Fibroblast of lung (primary cell): Measurements from ENCODE around the gene C1QTNF4. TPM values are rescaled to one million over a fixed set of nuclear protein-coding genes. Genes with fewer than 3 reads are reported as not detected.

Source experiments
- DNase-seq, 2 donors: peaks; one replicate each; pipeline versions ENCODE4 v3.0.0 to v3.0.0-alpha.2; 2010; ENCODE audit warnings: low read depth in 2 of 2
- H2AFZ ChIP-seq: 2 replicates; pipeline ENCODE4 v1.5.1; 2012; ENCODE audit warnings: low read length, control low read depth, inconsistent platforms
- H3K27ac ChIP-seq: 2 replicates; pipeline ENCODE4 v1.5.1; 2011; ENCODE audit warnings: low read length, control low read depth; ENCODE audit not compliant: insufficient read depth
- H3K27me3 ChIP-seq: 2 replicates; pipeline ENCODE4 v1.5.1; 2011; ENCODE audit warnings: mild to moderate bottlenecking, low read length; ENCODE audit not compliant: control insufficient read depth, insufficient read depth
- H3K36me3 ChIP-seq: 2 replicates; pipeline ENCODE4 v1.5.1; 2011; ENCODE audit warnings: low read length; ENCODE audit not compliant: control insufficient read depth, insufficient read depth
- H3K4me1 ChIP-seq: 2 replicates; pipeline ENCODE4 v1.5.1; 2011; ENCODE audit warnings: low read length; ENCODE audit not compliant: control insufficient read depth, insufficient read depth; ENCODE audit errors: extremely low read depth
- H3K4me2 ChIP-seq: 2 replicates; pipeline ENCODE4 v1.5.1; 2011; ENCODE audit warnings: low read length, control low read depth; ENCODE audit not compliant: insufficient read depth; ENCODE audit errors: extremely low read depth
- H3K4me3 ChIP-seq, 4 experiments: fragments of 200-600 bp in 1 of 4; sonication (generic) in 1 of 4; replicated peaks in 1 of 4; 2 replicates each; pipeline ENCODE4 v1.5.1; 2011 to 2016; ENCODE audit warnings: low read length in 4 of 4, low read depth in 3 of 4, mild to moderate bottlenecking in 3 of 4, control low read depth in 2 of 4, inconsistent platforms in 1 of 4, mixed read lengths in 1 of 4; ENCODE audit not compliant: insufficient read depth in 1 of 4; ENCODE audit errors: control extremely low read depth in 1 of 4
- H3K79me2 ChIP-seq: 2 replicates; pipeline ENCODE4 v1.5.1; 2012; ENCODE audit warnings: mild to moderate bottlenecking, low read length, inconsistent platforms; ENCODE audit not compliant: control insufficient read depth, insufficient read depth
- H3K9ac ChIP-seq: 2 replicates; pipeline ENCODE4 v1.5.1; 2011; ENCODE audit warnings: mild to moderate bottlenecking, low read length, control low read depth; ENCODE audit not compliant: insufficient read depth
- H3K9me3 ChIP-seq: 2 replicates; pipeline ENCODE4 v1.5.1; 2012; ENCODE audit warnings: low read depth, low read length; ENCODE audit not compliant: control insufficient read depth, insufficient read depth
- H4K20me1 ChIP-seq: 2 replicates; pipeline ENCODE4 v1.5.1; 2011; ENCODE audit warnings: low read length; ENCODE audit not compliant: control insufficient read depth, insufficient read depth; ENCODE audit errors: extremely low read depth
- EZH2 ChIP-seq: IDR thresholded peaks from 2 replicates; pipeline ENCODE4 v1.5.1; 2012; ENCODE audit warnings: low read length, control low read depth, mild to moderate bottlenecking; ENCODE audit errors: missing control alignments
- polyA plus RNA-seq, 2 donors: library from polyadenylated mRNA; depleted of rRNA in 1 of 2; stranded (reverse) in 1 of 2; unstranded in 1 of 2; fragments of >200 nt; gene quantifications; 2 replicates each; pipeline ENCODE4 v1.2.1, GENCODE V29; 2011 to 2012; ENCODE audit warnings: missing spikeins in 1 of 2
- total RNA-seq: library from RNA; depleted of rRNA; stranded (reverse); fragments of >200 nt; gene quantifications from 2 replicates; pipeline ENCODE4 v1.2.1, GENCODE V29; 2014
- TF ChIP-seq, protein P1 (sequence below), 2 donors: IDR thresholded peaks in 1 of 2; conservative IDR thresholded peaks in 1 of 2; 1 replicate in 1 of 2; 2 replicates in 1 of 2; pipeline ENCODE4 v1.5.1; 2011 to 2012; ENCODE audit warnings: low read length in 2 of 2, control low read depth in 1 of 2, inconsistent platforms in 1 of 2, low read depth in 1 of 2, mild to moderate bottlenecking in 1 of 2

C1QTNF4 gene
- total and polyA plus RNA-seq, 2 donors (not counting 1 experiment from before 2014, with no cell fraction given), result under 0.01 TPM; not detected in 1

DNA sequence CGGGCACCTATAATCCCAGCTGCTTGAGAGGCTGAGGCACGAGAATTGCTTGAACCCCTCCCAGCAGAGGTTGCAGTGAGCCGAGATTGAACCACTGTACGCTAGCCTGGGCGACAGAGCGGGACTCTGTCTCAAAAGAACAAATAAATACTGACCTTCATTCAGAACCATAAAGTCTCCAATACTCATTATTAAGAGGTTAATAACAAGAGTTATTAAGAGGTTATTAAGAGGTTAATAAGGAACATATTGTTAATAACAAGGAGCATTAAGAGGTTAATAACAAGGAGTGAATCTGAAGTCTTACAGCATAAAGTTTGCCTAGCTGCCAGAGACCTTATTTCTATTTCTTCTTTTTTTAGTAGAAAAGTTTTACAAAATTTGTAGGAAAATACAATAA lies 48.9 kb downstream of the C1QTNF4 start:
- Histone ChIP-seq H3K9ac (no peak overlapping the region), H3K27ac (no peak overlapping the region), H3K27me3 (no peaks in the 10 kb centered on the region), H3K36me3 (no peaks in the 10 kb centered on the region), H2AFZ (no peak overlapping the region), H3K79me2 (peaks cover 92% of the 10 kb centered on the region), H3K4me1 (peaks cover 2% of the 10 kb centered on the region), H3K4me2 (no peak overlapping the region), H3K9me3 (no peaks in the 10 kb centered on the region), H3K4me3 (no peak overlapping the region), H4K20me1 (peaks cover 2% of the 10 kb centered on the region)
- no peak for DNase-seq
- no peak for TF ChIP-seq EZH2
- TF ChIP-seq, protein P1, sequence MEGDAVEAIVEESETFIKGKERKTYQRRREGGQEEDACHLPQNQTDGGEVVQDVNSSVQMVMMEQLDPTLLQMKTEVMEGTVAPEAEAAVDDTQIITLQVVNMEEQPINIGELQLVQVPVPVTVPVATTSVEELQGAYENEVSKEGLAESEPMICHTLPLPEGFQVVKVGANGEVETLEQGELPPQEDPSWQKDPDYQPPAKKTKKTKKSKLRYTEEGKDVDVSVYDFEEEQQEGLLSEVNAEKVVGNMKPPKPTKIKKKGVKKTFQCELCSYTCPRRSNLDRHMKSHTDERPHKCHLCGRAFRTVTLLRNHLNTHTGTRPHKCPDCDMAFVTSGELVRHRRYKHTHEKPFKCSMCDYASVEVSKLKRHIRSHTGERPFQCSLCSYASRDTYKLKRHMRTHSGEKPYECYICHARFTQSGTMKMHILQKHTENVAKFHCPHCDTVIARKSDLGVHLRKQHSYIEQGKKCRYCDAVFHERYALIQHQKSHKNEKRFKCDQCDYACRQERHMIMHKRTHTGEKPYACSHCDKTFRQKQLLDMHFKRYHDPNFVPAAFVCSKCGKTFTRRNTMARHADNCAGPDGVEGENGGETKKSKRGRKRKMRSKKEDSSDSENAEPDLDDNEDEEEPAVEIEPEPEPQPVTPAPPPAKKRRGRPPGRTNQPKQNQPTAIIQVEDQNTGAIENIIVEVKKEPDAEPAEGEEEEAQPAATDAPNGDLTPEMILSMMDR (conservative IDR thresholded peaks at IDR 0.05 in 1 of 2, IDR thresholded peaks at IDR 0.05 in 1 of 2; ENCODE audit: low read depth in 1 of 2, low read length in 2 of 2), result no peak

DNA sequence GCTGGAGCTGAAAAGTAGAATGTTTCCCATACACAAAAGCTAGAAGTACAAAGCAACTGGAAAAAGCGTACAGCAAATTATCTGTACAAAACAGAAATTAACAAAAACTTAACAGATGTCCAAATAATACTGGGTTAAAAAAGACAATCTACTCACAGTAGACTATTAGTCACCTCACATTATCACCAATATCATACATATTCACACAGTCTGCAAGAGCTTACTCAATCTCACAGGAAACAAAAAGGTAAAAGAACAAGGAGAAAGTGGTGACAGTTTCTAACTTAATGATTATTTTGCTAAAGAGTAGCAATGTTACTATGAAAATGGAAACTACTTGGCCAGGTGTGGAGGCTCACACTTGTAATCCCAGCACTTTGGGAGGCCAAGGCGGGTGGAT lies 53.1 kb downstream of the C1QTNF4 start:
- H3K27ac ChIP-seq, result peak overlapping the region; percentile 46

GRCh38 chr11:47539681-47540039 lies 54.6 kb downstream of the C1QTNF4 start:
- Histone ChIP-seq H3K79me2 (peaks cover 91% of the 10 kb centered on the region), H3K4me1 (peaks cover 11% of the 10 kb centered on the region), H3K4me3 (no peak overlapping the region), H3K27ac (peak overlapping the region; percentile 38), H3K9ac (no peak overlapping the region), H3K36me3 (no peaks in the 10 kb centered on the region), H3K27me3 (no peaks in the 10 kb centered on the region), H3K9me3 (no peaks in the 10 kb centered on the region), H3K4me2 (peak overlapping the region; percentile 75), H4K20me1 (peaks cover 7% of the 10 kb centered on the region), H2AFZ (no peak overlapping the region)
- TF ChIP-seq, protein P1 (conservative IDR thresholded peaks at IDR 0.05 in 1 of 2, IDR thresholded peaks at IDR 0.05 in 1 of 2; ENCODE audit: low read depth in 1 of 2, low read length in 2 of 2), result no peak
- TF ChIP-seq EZH2, result no peak
- DNase-seq, result no peak

More for the DNA sequence above, 53.1 kb downstream of the C1QTNF4 start:
- Histone ChIP-seq H3K9ac (no peak overlapping the region), H4K20me1 (peaks cover 7% of the 10 kb centered on the region), H3K79me2 (peaks cover 89% of the 10 kb centered on the region), H3K4me1 (peaks cover 10% of the 10 kb centered on the region), H3K27me3 (no peaks in the 10 kb centered on the region), H3K4me3 (no peak overlapping the region), H3K36me3 (no peaks in the 10 kb centered on the region), H3K9me3 (no peaks in the 10 kb centered on the region), H2AFZ (no peak overlapping the region), H3K4me2 (no peak overlapping the region)
- DNase-seq, result no peak
- TF ChIP-seq, protein P1 (conservative IDR thresholded peaks at IDR 0.05 in 1 of 2, IDR thresholded peaks at IDR 0.05 in 1 of 2; ENCODE audit: low read depth in 1 of 2, low read length in 2 of 2), result no peak
- TF ChIP-seq EZH2, result no peak

Other genes starting within 250 kb of the C1QTNF4 start
- gene MYBPC3, start 241.7 kb downstream of the C1QTNF4 start, total RNA-seq, result not detected in 2 replicates
- not detected in 2 replicates for gene MYBPC3, start 241.7 kb downstream of the C1QTNF4 start, polyA plus RNA-seq
- gene SPI1, start 215.9 kb downstream of the C1QTNF4 start, total RNA-seq, result not detected in 2 replicates
- not detected in 2 replicates for gene SPI1, start 215.9 kb downstream of the C1QTNF4 start, polyA plus RNA-seq
- gene SLC39A13, start 185.8 kb downstream of the C1QTNF4 start, total RNA-seq, result 46.0 and 62.9 TPM in 2 replicates
- gene SLC39A13, start 185.8 kb downstream of the C1QTNF4 start, polyA plus RNA-seq, result 52.2 and 88.7 TPM in 2 replicates
- 107 and 155 TPM in 2 replicates for gene PSMC3, start 168.0 kb downstream of the C1QTNF4 start, total RNA-seq
- 294 and 353 TPM in 2 replicates for gene PSMC3, start 168.0 kb downstream of the C1QTNF4 start, polyA plus RNA-seq
- gene RAPSN, start 145.3 kb downstream of the C1QTNF4 start, total RNA-seq, result under 0.01 and 0.17 TPM in 2 replicates
- not detected in 2 replicates for gene RAPSN, start 145.3 kb downstream of the C1QTNF4 start, polyA plus RNA-seq
- 74.2 and 100 TPM in 2 replicates for gene CELF1, start 41.3 kb downstream of the C1QTNF4 start, total RNA-seq
- gene CELF1, start 41.3 kb downstream of the C1QTNF4 start, polyA plus RNA-seq, result 72.6 and 81.1 TPM in 2 replicates
- 58.6 and 84.9 TPM in 2 replicates for gene PTPMT1, start 28.8 kb downstream of the C1QTNF4 start, total RNA-seq
- 47.8 and 55.4 TPM in 2 replicates for gene PTPMT1, start 28.8 kb downstream of the C1QTNF4 start, polyA plus RNA-seq
- 17.7 and 20.0 TPM in 2 replicates for gene KBTBD4, start 15.4 kb downstream of the C1QTNF4 start, total RNA-seq
- 19.9 and 21.7 TPM in 2 replicates for gene KBTBD4, start 15.4 kb downstream of the C1QTNF4 start, polyA plus RNA-seq
- 76.5 and 78.8 TPM in 2 replicates for gene NDUFS3, start 15.3 kb downstream of the C1QTNF4 start, total RNA-seq
- 113 and 164 TPM in 2 replicates for gene NDUFS3, start 15.3 kb downstream of the C1QTNF4 start, polyA plus RNA-seq
- not detected in 2 replicates for gene FAM180B, start 7.7 kb downstream of the C1QTNF4 start, total RNA-seq
- not detected in 2 replicates for gene FAM180B, start 7.7 kb downstream of the C1QTNF4 start, polyA plus RNA-seq
- 52.1 and 64.4 TPM in 2 replicates for gene MTCH2, start 48.1 kb upstream of the C1QTNF4 start, total RNA-seq
- 169 and 215 TPM in 2 replicates for gene MTCH2, start 48.1 kb upstream of the C1QTNF4 start, polyA plus RNA-seq
- 2.1 and 2.3 TPM in 2 replicates for gene AGBL2, start 121.0 kb upstream of the C1QTNF4 start, total RNA-seq
- 0.75 and 1.2 TPM in 2 replicates for gene AGBL2, start 121.0 kb upstream of the C1QTNF4 start, polyA plus RNA-seq
- gene FNBP4, start 172.9 kb upstream of the C1QTNF4 start, total RNA-seq, result 51.9 and 82.9 TPM in 2 replicates
- 54.7 and 57.3 TPM in 2 replicates for gene FNBP4, start 172.9 kb upstream of the C1QTNF4 start, polyA plus RNA-seq